GM19438 (cell line): Measurements from ENCODE around the gene PLXNC1.
A peak's percentile ranks its signal among the peaks of the same experiment; 100 is the strongest.

Experiments
- ATAC-seq: cut with Tn5 transposase; IDR thresholded peaks from one replicate; pipeline ENCODE4 v1.9.1; 2021; ENCODE audit warnings: low read depth; ENCODE audit not compliant: unreplicated experiment

PLXNC1 gene

DNA sequence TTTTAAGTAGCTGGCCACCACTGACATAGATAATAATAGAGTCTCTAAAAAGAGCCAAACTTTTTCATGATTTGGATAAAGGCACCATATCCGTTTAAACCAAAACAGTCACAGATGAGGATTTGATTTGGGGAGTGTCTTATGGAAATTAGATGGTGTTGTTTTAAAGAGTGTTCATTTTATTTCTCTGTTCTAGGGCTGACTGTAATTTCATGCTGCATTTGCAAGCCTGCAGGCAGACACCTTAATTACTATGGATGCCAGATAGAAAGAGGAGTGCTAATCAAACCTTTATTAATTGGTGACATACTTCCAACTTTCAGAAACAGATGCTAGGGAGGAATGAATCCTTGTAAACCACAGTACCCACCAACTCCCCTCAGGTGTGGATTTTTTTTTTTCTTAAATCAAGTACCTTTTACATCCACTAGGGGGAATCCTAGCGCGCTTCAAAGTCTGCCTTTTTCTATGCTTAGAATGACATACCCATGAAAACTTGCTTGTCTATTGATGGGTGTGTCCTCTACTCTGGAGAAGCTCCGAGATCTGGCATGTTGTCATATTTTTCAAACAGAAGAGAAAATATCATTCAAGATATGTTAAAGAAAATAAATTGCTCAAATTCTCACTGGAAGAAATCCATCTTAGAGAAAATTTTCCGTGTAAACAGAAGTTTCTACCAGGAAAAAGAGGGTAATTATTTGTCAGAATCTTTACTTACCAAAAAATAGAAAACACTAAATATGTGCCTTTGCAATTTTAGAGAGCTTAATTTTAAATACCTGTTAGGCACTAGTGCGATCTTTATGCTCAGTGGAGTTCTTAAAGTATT, 14.2 kb upstream of the PLXNC1 start:
- no peak for ATAC-seq

DNA sequence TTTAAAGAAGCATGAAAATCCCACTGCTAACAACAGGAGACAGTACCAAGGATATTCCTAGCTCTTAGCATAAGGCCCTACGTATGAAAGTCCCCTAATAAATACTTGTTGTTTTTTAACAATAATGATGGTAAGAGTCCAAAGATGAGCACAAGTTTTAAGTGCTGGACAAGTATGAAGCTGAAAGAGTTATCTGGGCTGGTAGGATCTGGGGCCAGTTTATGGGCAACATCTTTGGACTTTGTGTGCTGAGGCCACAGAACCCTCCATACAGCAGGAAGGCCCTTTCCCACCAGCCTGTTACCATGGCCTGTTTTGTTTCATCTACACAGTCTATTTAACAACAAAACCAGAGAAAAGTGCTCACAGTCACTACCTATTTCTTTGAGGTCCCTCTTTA, 12.5 kb upstream of the PLXNC1 start:
- no peak for ATAC-seq

DNA sequence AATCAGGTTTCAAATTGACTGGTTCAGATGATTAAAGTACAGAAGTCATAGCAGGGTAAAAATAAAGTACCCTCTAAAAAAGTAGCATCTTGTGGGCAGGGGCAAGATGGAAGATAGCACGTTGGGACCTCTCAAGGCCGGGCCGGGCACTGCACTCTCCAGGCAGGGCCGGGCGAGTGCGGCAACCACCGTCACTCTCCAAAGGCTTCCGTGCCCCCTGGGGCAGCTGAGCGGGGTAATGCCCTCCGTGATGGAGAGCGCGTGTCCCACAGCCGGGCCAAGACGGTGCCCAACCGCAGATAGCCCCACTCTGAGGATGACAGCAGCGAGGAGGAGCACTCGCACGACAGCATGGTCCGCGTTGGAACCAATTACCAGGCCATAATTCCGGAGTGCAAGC, 8.6 kb upstream of the PLXNC1 start:
- ATAC-seq = no peak

DNA sequence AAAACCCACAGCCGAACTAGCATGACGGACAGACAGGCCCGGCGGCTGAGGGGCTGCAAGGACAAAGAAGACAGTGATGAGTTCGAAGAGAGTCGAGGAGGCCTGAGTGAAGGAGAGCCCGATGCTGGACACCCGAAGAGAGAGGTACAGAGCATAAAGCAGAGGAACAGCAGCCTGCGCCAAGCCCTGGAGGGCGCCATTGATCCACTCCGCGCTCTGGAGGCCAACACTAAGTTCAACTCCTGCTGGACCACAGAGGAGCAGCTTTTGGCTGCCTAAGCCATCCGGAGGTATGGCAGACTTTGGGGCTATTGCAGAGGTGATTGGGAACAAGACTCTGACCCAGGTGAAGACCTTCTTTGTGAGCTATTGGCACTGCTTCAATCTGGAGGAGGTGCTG, 7.8 kb upstream of the PLXNC1 start:
- ATAC-seq = no peak

DNA sequence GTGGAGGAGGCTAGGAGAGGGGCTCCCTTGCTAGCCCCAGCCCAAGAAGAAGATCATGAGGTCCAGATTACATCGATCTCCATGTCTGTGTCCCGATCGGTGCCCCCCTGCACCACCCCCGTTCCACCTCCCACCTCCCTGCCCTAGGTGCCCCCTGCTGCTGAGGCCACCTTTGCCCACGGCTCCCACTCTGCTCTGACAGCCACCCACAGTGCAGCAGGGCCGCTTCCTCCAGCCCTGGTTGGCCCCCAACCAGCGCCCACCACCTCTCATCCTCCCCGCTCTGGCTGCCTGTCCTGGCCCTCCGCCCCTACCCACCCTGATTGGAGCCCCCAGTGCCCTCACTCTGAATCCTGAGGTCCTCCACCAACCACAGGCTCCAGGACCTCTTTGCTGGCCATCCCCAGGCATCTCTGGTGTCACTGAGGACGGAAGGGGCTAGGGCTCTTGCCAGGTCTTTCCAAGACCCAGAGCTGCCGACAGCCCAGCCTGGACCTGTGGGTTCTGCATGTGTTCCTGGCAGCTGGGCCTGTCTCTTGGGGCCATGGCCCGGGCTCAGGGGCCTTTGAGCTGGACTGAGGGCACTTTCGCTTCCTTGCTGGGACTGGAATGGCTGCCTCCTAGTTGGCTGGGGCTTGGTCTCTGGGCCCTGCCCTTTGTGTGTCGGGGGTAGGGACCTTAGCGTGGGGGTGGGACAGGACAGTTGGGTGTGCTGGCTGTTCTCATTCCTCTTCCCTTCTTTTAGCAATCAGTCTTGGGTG, 7.2 kb upstream of the PLXNC1 start:
- no peak for ATAC-seq

DNA sequence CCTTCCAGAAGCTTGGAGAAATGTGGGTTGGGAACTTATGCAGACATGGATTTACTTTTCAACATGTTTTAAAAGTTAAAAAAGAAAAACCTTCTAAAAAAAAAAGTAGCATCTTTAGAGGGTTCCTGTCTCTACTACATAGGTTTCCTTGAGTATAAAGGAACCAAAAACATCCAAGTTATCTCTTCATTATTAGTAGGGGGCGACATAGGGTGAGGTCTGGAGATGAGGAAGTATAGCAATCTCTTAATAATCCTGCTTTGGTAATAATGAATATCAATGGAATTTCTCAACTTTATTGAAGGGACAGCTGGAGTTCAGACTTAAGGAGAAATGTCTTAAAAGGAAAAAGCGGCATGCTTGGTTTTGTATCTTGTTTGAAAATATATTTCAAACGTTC, 6.5 kb upstream of the PLXNC1 start:
- no peak for ATAC-seq

DNA sequence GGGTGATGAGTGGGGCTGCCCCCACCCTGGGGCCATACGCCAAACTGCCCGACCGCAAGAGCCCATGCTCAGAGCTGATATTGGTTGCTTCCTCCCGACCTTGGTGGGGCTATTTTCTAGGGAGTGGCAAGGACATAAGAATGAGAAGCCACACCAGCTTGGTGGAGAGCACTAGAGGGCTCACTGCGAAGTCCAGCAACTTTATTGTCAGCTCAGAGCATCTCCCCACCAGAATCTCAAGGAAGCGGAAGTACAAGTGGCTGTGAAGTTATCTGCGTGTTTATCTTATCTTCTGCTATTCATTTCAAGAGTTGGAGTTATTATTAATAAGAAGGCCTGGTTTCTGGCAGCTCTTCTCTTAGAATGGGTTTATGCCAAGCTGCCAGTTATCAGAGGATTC, 4.9 kb upstream of the PLXNC1 start:
- no peak for ATAC-seq

DNA sequence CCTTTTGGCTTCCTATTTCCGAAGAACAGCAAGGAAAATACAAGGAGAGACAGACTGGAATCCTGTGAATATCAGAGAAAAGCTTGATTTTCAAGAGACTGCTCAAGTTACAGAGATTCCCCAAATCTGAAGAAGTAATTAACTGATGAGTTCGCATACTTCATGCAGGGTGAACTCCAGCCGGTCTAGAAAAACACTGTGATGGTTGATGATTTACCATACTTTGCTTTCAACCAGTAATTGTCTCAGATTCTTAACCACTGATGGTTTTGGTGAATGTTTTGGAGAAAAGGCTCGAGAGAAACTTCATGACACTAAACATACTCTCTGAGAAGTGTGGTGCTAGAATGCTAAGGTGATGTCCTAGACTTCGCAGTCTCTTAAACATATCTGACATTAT, 4.4 kb upstream of the PLXNC1 start:
- ATAC-seq = no peak

DNA sequence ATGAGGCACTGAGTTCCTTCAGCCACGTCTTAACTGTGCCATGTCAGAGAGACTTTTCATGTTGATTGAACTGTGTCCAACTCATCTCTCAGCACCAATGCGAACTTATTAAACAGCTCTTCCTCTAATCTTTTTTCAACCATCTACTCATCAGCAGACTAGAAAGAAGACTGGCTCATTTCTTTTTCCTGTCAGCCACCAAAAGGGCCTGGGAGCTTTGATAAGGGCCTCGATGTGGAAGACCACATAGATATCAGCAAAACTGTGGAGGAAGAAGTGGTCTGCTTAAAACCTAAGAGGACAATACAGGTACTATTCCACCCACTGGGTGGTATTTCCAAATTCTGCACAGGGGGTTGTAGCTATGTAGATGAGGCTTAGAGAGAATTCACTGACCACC, 3.6 kb upstream of the PLXNC1 start:
- ATAC-seq = no peak

DNA sequence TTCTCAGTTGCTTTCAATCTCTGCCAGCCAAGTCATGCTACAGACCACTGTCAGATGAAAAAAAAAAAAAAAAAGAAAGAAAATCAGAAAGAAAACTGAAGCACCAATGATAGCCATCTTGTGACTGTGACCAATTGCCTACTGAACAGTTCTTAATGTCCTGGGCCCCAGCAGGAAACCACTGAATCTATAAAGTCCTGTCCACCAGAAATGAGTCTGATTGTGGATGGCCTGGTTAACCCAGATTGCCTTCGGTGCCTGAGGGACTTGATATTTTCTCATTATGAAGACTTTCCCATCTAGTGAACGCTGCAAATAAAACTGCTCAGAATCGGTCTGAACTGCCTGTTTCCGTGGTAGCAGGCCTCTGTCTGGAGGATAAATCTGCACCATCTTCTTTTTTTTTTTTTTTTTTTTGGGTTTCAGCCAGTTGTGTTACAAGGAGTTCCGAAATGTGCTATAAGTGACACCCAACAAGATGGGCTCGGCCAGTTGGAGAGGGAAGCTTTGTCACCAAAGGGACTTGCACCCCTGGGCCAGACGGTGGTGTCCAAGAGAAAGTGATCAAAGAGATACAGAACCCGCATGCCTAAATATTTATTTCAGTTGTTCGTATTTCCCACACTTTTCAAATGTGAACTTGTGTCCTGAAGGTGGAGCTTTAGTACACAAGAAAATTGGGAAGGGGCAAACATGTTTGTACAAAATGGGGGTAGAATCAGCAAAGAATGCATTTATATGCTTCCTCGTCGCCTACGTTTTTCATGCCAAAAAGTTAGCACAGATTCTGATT, 3.0 kb upstream of the PLXNC1 start:
- no peak for ATAC-seq

DNA sequence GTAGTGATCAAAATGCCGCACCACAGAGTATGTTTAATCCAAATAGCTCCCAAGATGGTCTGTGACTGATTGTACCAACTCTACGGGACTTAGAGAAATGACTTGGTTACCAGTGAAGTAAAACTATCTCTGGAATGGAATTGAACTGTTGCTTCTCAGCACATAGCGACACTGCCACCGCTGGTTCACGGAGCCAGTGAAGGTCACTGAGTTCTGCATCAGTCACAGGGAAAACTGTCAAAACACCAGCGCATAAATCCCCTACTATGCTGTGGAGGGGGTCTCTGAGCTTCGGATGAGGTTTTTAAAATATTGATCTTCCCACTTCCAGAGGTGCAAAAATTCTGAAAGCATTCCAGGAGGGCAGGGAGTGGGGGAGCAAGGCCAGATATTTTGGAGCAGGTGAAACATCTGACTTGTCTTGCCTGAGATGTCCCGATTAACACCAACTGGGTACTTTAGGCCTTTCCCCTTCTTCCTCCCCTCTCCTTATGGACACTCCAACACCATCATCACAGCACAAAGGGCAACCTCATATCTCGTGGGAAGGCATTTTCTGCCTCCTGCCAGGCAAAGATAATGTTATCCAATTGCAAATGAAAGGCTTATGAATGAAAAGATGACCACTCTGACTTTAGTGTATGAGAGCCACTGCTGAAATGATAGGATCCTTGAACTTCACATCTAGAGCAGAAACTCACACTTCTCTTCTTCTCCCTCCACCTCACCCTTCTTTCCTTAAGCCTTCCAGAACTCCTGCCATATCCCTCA, 2.0 kb upstream of the PLXNC1 start:
- ATAC-seq = no peak

DNA sequence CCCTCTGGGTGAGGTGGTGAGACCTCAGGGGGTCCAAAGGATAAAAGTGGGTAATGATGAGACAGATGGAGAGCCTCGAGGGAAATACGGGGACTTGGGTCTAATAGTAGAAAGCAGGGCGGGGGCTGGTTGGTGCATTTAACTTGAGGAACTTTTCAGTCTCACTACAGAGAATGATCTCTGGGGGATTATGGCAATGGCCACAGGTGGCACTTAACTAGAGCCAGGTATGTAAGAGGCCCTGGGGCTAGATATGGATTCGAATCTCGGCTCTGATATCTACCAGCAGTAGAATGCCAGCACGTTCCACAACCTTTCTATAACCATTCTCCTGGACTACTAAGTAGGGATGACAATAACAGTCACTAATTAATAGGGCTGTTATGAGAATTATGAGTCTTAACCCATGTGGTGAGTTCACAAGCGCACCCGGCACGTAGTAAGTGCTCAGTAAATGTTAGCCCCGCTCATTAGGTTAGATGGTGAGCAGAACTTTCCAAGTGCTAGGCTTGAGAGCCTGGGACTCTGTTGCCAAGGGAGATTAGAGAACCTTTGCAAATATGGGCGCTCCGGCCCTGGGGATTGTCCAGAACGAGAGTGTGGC, 888 bp upstream of the PLXNC1 start:
- no peak for ATAC-seq

DNA sequence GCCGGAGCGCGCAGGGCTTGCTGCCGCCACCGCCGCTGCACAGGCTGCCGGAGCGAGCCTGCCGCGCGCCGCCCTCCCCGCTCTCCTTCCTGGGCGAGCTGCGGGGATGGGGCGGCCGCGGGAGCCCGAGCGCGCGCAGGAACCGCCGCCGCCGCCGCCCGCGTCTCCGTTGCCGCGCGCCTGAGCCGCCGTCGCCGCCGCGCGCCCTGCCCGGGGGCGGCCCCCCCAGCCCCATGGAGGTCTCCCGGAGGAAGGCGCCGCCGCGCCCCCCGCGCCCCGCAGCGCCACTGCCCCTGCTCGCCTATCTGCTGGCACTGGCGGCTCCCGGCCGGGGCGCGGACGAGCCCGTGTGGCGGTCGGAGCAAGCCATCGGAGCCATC, 352 bp downstream of the PLXNC1 start:
- peak; percentile 9 for ATAC-seq

DNA sequence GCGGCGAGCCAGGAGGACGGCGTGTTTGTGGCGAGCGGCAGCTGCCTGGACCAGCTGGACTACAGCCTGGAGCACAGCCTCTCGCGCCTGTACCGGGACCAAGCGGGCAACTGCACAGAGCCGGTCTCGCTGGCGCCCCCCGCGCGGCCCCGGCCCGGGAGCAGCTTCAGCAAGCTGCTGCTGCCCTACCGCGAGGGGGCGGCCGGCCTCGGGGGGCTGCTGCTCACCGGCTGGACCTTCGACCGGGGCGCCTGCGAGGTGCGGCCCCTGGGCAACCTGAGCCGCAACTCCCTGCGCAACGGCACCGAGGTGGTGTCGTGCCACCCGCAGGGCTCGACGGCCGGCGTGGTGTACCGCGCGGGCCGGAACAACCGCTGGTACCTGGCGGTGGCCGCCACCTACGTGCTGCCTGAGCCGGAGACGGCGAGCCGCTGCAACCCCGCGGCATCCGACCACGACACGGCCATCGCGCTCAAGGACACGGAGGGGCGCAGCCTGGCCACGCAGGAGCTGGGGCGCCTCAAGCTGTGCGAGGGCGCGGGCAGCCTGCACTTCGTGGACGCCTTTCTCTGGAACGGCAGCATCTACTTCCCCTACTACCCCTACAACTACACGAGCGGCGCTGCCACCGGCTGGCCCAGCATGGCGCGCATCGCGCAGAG, 873 bp downstream of the PLXNC1 start:
- ATAC-seq = peak; percentile 32

DNA sequence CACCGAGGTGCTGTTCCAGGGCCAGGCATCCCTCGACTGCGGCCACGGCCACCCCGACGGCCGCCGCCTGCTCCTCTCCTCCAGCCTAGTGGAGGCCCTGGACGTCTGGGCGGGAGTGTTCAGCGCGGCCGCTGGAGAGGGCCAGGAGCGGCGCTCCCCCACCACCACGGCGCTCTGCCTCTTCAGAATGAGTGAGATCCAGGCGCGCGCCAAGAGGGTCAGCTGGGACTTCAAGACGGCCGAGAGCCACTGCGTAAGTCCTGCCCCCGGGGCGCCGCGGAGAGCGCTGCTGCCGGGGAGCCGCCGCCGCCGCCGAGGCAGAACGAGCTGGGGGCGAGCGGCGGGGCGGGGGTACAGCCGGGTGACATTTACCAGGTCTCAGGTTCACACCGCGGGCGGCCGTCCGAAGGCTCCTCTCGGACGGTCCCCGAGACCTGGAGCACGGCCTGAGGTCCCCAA, 1.4 kb downstream of the PLXNC1 start:
- ATAC-seq = peak; percentile 2

DNA sequence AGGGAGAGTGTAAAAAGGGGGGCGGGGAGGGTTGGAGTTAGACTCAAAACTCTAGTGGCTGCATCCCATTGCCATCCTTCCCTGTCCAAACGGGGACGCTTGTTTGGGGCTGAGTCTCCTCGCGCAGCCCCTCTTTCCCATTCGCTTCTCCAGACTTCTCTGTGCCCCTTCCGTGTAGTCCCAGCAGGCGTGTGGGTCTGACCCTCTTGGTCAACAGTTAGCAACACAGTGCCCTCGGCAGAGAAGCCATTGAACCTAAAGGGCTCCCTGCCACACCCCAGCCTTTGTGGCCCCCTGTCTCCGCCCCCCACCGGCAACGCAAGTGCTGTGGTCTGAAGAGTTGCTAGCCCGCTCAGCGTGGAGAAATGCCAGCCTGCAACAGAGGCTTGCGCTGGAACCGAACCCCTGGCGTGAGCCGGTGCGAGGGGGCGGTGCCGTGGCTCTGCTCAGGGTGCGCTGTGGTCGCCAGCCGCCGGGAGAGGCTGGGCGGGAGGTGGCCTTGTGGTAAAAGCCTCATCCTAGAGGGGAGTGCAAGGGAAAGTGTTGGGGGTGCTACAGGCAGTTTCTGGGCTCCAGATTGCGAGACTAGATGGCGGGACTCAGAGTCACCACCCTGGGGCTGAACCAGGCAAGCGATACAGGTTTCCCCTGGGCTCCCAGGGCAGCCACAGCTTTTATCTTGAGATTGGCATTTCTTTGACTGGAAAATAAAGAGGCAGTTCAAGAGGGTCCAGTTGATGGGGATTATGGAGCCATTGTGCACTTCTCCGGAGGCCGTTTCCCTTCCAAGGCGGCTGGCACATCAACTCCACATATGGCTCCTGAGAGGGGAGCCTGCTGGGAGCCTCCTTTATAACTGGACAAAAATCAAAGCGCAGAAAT, 2.1 kb downstream of the PLXNC1 start:
- no peak for ATAC-seq

DNA sequence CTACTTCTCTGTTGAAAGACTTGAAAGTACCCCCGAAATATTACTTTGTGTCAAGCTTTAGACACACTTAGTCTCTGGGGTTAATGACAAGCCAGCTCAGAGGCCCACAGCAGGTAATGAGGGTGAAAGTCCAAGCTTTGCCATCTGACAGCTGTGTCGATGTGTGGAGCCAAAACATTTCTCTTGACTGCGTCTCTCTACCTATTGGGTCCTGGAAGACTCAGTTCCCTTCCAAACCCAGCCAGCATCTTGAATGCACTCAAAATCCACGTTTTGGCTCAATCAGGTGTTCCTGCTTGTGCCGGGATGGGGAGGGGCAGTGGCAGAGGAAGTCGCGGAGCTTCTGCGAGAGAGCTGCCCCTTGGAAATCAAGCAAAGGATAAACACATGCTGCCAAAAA, 3.2 kb downstream of the PLXNC1 start:
- no peak for ATAC-seq

DNA sequence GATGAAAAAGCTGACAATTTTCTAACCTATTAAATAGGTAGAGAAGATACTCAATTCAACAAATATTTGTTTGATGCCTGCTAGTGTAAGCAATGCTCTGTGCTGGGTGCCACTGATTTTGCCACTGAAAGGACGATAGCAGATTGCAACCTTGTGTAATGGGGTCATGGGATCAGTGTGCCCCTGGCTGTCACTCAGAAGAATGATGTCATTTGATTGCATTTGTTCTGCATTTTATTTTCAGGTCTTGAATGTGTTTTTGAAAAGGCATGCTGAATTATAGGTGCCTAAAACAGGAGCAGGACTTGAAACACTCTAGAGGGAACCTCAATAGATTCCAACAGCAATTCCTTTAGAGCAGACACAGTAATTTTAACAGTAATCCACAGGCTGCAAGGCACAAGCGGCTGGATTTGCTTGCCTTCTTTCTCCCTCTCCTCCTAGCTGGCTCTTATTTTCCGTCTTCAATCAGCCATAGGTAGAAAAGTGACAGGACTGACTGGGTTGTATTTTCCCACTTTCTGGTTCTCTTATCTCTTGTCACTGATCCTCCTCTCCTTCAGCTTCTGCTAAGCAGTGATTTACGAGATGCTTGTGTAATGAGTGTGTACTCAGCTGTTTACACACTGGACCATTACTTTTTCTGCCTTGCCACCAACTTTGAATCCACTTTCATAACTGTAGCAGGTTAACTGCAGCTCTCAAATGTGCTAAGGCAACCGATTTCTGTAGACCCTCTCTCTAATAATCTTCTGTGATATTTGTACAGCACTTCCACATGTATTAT, 4.1 kb downstream of the PLXNC1 start:
- ATAC-seq = no peak
